Activated CD4-positive, CD25-positive, alpha-beta regulatory T cell treated with anti-CD3 and anti-CD28 coated beads, Interleukin-2, amount 50 U/mL, for 16 hours (primary cell): ENCODE measurements around the gene IGSF8.

Source experiments
- DNase-seq: peaks from one replicate; pipeline ENCODE4 v3.0.0-alpha.2; 2020; ENCODE audit warnings: low read depth, low spot score

IGSF8 gene

DNA sequence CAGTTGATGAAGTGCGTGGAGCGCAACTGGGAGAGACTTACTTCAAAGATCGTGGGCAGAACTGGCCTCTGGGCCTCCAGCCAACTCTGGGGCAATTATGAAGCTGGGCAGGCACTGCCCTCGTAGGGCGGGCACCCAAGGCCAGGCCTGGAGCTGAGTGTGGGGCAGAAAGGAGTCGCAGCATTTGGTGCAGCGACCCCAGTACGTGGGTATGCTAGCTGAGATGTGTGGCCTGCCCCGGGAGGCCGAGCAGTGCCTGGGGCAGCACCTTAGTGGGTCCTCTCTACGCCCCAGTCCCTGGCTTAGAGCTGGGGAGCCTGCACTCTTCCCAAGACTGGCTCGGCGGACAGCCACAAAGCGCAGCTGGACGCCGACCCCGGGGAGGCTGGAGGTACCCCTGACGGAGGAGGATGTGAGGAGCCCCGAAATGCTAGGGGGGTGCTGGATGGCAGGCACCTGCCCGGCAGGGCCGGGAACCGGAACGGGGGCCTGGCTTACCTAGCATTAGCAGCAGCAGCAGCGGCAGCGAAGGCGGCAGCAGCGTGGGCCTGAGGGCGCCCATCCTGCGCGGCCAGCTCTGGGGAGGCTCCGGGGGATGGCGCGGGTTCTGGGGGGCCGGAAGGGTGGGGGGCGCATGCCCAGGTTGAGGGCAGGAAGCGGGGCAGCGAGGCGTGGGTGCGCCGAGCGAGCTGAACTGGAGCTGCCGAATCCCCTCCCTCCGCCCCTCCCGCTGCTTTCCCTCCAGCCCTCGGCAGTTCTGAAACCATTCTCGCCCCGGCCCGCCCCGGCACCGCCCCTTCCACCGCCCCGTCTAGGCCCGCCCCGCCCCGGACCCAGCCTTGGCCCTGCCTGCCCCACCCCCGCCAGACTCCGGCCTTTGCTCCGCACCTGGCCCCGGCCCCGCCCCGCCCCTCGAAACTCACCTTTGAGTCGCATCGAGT is at the start of gene IGSF8:
TSS of gene IGSF8 (minus strand) at position 709 of the 941 bp plus-strand sequence. CDS start at position 562, 147 bp downstream.
- DNase-seq: peak; percentile 85

- no peak for DNase-seq
These were observed 49.7 kb upstream of the IGSF8 start for GRCh38 chr1:160148121-160148520.

DNA sequence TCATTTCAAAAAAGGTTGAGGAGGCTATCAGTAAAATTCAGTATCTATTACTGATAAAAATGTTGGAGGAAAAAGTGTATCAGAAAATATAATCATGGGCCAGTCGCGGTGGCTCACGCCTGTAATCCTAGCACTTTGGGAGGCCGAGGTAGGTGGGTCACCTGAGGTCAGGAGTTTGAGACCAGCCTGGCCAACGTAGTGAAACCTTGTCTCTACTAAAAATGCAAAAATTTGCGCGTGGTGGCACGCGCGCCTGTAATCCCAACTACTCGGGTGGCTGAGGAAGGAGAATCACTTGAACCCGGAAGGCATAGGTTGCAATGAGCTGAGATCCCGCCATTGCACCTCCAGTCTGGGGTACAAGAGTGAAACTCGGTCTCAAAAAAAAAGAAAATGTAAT is 47.7 kb upstream of the IGSF8 start:
- no peak for DNase-seq

DNA sequence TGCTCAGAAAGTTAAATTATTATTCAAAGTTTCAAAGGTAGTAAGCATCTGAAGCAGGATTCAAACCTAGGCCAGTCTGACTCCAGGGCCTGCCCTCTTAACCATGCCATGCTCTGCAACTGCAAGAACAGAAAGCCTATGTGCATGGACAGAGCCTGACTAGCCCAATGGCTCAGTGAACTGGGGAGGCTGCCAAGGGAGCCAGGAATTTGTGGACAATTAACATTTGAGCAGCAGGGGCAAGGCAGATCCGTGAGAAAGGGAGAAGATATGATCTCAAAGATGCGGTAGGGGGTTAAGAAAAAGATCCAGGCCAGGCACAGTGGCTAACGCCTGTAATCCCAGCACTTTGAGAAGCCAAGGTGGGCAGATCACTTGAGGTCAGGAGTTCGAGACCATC is 46.5 kb upstream of the IGSF8 start:
- no peak for DNase-seq

GRCh38 chr1:160143695-160144094 is 45.3 kb upstream of the IGSF8 start:
- no peak for DNase-seq

- DNase-seq: no peak
These were observed 41.4 kb upstream of the IGSF8 start for GRCh38 chr1:160139840-160140239.

DNA sequence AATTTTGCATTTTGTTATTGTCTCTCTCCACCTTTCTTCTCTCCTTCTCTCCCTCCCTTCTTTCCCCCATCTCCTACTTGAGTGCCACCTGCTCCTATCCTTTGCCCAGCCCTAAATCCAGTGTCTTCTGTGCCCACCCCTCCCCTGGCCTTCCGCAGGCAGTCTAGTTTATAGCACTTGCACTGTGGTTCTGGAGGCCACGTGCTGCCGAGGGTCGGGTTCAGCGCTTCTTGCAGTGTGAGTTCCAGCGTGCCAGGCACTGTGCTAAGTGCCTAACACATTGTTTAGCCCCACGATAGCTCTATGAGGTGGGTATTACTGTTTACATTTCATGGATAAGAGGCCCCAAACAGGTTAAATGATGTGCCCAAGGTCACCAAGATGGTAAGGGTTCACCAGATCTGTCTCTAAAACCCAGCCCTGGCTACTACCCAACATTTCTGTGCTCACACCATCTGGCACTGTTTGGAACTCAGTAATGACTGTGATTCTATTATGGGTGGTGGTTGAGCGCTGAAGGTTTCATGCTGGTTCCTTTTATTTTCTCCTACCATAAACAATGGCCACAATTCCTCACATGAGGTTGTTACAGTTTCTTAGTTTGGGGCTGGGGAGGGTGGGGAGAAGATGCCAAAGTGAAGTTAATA is 38.9 kb upstream of the IGSF8 start:
- no peak for DNase-seq

DNA sequence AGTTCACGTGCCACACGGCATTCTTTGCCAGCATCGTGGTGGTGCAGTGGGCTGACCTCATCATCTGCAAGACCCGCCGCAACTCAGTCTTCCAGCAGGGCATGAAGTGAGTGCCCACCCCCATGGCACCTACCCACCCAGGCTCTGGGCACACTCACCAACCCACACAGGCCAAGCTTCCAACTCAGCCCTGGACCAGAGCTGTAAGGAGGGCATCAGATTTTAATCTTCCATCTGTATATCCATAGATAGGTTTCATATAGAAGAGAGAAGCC is 38.4 kb upstream of the IGSF8 start:
- no peak for DNase-seq

DNA sequence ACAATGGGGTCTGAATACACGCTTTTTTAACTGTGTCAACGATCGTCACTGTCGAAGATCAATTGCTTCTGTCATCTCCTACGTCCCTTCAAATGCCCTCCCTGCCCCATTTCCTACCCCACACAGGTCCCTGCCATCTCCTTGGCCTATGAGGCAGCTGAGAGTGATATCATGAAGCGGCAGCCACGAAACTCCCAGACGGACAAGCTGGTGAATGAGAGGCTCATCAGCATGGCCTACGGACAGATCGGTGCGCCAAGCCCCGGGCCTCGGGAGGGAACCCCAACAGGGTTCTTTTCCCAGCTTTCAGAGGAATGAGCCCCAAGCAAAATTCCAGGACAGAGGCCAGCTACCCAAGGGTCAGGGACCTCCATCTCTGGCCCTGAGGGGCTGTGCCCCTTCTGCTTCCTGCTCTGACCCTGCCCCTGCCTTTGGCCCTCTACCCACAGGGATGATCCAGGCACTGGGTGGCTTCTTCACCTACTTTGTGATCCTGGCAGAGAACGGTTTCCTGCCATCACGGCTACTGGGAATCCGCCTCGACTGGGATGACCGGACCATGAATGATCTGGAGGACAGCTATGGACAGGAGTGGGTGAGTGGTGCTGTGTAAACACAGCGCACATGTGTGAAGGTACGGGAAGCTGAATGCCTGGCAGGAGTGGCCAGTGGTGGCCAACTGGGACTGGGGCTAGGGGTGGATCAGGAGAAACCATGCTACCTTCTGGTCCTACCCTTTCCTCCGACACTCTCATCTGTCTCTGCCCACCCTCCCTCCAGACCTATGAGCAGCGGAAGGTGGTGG is 37.9 kb upstream of the IGSF8 start:
- no peak for DNase-seq

DNA sequence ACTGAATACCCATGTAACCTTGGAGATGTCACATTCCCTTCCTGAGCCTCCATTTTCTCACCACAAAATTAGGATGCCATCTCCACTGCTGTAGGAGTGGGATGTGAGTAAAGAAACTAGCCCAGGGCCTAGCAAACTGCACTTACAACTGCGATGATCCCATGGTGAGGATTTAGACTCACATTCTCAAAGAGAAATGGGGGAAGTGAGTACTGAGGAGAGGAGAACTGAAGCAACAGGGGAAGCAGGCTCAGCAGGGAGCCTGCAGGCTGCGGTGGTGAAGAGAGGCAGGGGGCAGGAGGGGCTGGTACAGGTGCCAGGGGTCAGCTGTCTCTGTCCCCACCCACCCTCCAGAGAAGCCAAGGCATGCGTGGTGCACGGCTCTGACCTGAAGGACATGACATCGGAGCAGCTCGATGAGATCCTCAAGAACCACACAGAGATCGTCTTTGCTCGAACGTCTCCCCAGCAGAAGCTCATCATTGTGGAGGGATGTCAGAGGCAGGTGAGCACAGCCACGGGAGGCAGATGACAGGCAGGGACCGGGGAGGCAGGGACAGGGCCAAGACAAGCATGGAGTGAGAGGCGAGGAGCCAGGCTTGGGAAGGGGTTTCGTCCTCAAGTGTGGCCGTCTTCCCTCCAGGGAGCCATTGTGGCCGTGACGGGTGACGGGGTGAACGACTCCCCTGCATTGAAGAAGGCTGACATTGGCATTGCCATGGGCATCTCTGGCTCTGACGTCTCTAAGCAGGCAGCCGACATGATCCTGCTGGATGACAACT is 36.6 kb upstream of the IGSF8 start:
- DNase-seq: no peak

DNA sequence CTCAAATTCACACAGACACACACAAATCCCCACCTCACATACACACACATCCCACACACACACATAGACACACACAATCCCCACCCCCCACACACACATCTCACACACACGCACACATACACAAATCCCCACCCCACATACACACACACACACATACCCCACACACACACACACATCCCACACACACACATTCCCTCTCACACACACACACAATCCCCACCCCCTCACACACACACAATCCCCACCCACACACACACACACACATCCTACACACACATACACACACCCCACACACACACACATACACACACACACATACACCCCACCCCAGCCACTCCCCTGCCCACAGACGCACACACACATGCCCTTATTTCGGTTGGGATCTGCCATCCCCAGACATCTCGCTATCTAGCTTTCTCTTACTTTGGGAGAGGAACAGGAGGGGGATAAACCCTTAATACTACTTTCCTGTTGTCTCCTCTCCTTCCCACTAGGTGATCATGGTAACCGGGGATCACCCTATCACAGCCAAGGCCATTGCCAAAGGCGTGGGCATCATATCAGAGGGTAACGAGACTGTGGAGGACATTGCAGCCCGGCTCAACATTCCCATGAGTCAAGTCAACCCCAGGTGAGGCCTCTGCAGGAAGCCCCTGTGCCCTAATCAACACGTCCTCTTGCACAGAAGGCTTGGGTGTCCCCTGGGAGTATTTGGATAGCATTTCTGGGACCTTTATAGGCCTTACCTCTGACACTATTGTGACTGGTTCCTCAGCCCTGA is 35.8 kb upstream of the IGSF8 start:
- DNase-seq: no peak

DNA sequence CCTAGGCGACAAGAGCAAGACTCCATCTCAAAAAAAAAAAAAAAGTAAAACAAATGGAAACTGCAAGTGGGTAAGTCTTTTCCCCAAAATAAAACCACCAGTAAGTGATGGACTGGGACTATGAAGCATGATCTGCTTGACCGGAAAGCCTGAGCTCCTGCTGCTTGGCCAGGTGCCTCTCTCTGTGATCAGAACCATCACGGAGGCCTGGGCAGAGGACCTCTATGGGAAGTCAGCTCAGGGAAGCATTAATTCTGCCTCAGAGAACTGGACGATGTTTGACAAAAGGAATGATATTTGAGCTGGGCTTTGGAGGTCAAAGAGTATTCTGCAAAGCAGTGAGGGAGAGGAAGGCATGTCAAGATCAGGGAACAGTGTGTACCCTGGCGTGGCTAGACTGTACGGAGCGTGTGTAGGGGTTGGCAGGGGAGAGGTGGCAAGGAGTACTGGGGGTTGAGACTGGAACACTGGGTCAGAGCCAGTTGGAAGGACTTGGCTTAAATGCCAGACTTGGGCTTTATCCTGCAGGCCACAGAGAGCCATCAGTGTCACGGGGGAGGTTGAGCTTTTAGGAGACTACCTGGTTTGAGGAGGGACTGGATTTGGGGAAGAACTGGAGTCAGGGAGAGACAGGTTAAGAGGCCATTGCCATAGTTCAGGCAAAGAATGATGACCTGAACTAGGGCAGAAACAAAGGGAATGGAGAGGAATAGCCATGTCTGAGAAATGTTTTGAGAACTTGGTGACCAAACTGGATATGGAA is 33.6 kb upstream of the IGSF8 start:
- no peak for DNase-seq

GRCh38 chr1:160130939-160131338 is 32.5 kb upstream of the IGSF8 start:
- DNase-seq: no peak

DNA sequence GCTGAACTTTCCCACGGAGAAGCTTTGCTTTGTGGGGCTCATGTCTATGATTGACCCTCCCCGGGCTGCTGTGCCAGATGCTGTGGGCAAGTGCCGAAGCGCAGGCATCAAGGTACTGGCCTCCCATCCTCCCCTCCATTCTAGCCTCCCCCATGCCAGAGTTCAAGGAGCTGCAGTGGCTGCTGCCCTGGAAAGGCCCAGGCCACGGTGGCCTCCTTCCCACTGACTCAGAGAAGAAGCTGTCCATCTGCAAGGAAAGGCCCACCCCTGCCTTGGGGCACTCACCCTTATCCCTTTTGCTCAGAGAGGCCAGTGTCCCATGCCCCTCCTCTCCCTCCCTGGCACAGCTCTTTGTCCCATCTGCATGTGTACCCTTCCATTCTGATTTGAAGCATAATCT is 32.1 kb upstream of the IGSF8 start:
- no peak for DNase-seq

GRCh38 chr1:160129966-160130365 is 31.5 kb upstream of the IGSF8 start:
- DNase-seq: no peak

GRCh38 chr1:160129558-160129957 is 31.1 kb upstream of the IGSF8 start:
- no peak for DNase-seq

DNA sequence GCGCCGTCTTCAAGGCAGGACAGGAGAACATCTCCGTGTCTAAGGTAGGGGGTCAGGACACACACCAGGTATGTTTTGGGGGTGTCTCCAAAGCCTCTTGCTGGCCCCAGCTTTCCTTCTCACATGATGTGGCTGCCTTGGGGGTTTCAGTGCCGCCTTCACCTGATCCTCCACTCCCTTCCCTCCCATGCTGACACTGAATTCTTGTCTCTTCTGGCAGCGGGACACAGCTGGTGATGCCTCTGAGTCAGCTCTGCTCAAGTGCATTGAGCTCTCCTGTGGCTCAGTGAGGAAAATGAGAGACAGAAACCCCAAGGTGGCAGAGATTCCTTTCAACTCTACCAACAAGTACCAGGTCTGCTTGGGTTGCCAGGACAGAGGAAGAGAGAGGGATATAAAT is 30.6 kb upstream of the IGSF8 start:
- no peak for DNase-seq

DNA sequence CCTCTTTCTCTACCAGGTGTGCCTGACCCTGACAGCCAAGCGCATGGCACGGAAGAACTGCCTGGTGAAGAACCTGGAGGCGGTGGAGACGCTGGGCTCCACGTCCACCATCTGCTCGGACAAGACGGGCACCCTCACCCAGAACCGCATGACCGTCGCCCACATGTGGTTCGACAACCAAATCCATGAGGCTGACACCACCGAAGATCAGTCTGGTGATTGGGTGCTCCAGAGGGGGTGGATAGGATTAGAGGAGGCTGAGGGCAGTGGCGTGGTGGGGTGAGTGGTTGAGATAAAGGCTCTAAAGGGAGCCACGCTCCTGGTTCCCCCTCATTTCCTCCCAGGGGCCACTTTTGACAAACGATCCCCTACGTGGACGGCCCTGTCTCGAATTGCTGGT is 30.2 kb upstream of the IGSF8 start:
- no peak for DNase-seq

GRCh38 chr1:160127865-160128523 is 29.6 kb upstream of the IGSF8 start:
- no peak for DNase-seq

GRCh38 chr1:160127381-160127780 is 29.0 kb upstream of the IGSF8 start:
- DNase-seq: no peak
